Activated CD8-positive, alpha-beta T cell treated with anti-CD3 and anti-CD28 coated beads for 36 hours (primary cell): ENCODE data around the gene RIOK2. TPM values are rescaled to one million over a fixed set of nuclear protein-coding genes. Genes with fewer than 3 reads are reported as not detected.

ENCODE experiments used
- total RNA-seq, 2 experiments: library from RNA; stranded (reverse); gene quantifications; one replicate each; pipeline ENCODE4 v1.2.3, GENCODE V29; 2021

Gene RIOK2
- total RNA-seq, 2 experiments from 2014 or later, result 31.7 to 33.1 TPM

Other genes with a start within 250 kb of the RIOK2 start
- gene LNPEP, start 247.2 kb downstream of the RIOK2 start, total RNA-seq, result 10 to 100 TPM; 51.2 to 53.7 TPM
- gene LIX1, start 40.6 kb downstream of the RIOK2 start, total RNA-seq, result not detected